NCI-H460 (cell line): ENCODE results near the gene KDM1A. TPM values are rescaled to one million over a fixed set of nuclear protein-coding genes. Genes with fewer than 3 reads are reported as not detected.
"Not testable (repeated sequence)": the region's sequence is repeated elsewhere in the genome, so short reads cannot be mapped to it uniquely, and the experiment has no call there.

Experiments used
- DNase-seq: peaks from one replicate; pipeline ENCODE4 v3.0.0-alpha.2; 2016; ENCODE audit warnings: low read depth; ENCODE audit errors: extremely low read depth
- polyA plus RNA-seq: library from polyadenylated mRNA; depleted of rRNA; stranded (reverse); fragments of >200 nt; gene quantifications from 2 replicates; pipeline ENCODE4 v1.2.3, GENCODE V29; 2014; cell fraction: nucleus; rRNA removed
- total RNA-seq: library from RNA; depleted of rRNA; stranded (reverse); fragments of >200 nt; shearing (Covaris generic); gene quantifications from 2 replicates; pipeline ENCODE4 v1.2.3, GENCODE V29; 2014; rRNA removed

Gene KDM1A
- 81.3 and 87.2 TPM in 2 replicates for total RNA-seq
- 86.3 and 97.7 TPM in 2 replicates for polyA plus RNA-seq

DNA sequence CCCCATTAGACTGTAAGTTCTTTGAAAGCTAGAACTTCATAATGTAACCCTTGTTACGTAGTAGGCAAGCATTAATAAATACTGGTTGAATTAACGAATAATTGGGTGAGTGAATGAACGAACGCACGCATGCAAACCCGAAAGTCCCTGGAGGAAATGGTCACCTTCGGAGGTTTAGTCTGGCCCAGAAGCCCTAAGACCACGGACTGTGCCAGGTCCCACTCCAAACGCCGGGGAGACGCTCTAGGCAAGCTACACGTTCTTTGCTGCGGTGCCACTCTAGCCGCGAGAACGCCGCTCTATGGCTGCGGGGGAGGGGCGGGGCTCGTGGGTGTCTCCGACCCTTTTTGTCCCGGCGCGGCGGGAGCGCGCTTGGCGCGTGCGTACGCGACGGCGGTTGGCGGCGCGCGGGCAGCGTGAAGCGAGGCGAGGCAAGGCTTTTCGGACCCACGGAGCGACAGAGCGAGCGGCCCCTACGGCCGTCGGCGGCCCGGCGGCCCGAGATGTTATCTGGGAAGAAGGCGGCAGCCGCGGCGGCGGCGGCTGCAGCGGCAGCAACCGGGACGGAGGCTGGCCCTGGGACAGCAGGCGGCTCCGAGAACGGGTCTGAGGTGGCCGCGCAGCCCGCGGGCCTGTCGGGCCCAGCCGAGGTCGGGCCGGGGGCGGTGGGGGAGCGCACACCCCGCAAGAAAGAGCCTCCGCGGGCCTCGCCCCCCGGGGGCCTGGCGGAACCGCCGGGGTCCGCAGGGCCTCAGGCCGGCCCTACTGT, at the start of gene KDM1A:
KDM1A (plus strand) TSS at position 375 of the 769 bp plus-strand sequence; CDS start at position 504, 129 bp downstream.
- DNase-seq = peak; percentile 96

DNA sequence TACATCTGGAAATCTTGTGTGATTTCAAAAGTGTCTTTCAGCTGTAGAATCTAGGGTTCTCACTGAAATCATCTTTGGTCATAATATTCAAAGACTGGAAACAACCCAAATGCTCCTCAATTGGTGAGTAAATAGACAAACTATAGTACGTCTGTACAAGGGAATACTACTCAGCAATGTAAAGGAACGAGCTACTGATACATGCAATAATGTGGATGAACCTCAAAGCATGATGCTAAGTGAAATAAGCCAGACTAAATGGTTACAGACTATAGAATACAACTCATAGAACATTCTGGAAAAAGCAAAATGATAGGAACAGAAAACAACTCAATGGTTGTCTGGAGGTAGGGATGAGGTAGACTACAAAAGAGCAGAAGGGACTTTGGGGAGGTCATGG, 49.2 kb upstream of the KDM1A start:
- DNase-seq = no peak

DNA sequence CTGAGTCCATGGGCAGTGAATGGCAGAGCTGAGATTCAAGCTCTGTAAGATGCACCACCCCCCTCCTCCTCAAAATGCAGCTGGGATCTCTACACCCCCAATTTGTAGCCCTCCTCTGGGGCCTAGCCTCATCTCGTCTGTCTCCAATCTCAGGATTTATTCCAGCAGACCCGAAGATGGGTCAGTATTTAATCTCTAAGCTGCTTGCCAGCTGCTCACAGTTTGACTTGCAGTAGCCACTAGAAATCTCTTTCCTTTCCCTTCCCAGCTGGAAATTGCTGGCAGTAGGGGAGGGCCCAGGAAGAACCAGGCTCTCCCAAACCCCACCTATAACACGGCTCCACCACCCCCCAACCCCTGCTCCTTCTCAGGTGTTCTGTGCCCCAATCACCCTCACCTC, 48.1 kb upstream of the KDM1A start:
- no peak for DNase-seq

DNA sequence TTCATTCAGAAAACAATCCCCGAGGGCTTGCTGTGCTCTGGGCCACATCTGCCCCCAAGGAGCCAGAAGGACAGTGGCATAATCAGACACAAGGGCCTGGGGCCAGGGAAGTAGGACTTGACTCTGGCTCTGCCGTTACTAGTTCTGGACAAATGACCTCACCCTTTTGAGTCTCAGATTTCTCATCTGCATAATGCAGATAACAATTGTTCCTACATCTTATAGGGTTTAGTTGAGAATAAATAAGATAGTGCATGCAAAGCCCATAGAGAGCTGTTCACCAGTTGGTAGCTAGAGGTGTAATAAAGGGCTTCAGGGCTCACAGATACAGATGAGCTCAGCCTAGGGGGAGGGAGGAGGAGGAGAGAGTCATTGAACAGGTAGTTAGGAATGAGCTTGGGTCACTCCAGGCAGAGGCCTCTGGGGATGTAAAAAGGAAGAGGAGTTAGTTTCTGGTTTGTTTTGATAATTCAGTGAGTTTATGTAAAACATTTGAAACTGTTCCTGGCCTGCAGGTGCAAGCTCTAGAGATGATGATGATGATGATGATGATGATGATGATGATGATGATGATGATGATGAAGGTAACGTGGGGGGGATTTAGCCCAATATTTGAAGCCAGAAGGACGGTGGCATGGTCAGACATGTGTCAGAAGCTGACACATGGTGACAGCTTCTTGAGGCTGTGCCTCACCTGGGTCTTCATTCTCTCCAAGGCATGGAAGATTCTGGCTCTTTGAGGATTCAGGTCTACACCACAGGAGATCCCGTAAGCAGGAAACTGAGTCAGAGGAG, 47.5 kb upstream of the KDM1A start:
- no peak for DNase-seq

DNA sequence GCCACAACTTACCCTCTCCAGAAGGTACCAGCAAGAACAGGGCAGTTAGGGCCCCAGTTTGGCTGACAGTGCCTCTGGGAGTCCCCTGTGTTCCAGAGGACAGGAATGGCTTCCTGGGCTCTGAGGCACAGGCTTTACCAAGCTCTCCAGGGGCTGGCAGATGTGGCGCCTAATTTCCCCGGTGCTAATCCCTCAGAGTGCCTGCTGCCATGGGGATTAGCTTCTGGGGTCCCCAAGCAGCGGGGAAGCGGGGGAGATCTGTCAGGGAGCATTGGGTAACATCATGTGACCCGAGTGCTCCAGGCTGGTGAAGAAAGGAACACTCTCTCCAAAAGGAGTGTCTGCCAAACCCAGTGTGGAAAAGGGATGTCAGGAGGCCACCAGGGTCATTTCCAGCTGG, 46.5 kb upstream of the KDM1A start, which contains the start of gene LACTBL1:
LACTBL1 (minus strand) TSS at position 107 of the 400 bp plus-strand sequence. CDS start 550 bp downstream, outside the sequence.
- DNase-seq = no peak

DNA sequence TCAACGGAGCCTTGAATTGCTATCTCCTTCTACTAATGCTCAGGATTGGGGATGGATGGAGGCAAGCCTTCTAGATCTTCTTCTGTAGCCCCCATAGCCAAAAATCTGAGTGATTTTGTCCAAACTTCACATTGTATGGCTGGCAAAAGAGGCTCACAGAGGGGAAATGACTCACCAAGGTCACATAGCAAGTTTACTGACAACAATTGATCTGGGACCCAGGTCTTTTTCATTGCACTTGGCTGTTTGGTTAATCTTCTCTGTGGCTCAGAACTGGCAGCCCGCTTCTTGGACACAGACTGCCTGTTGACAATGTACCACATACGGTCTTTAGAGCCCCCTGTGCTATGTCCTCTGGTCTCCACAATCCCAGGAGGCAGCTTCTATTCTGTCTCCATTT, 43.6 kb upstream of the KDM1A start:
- no peak for DNase-seq

DNA sequence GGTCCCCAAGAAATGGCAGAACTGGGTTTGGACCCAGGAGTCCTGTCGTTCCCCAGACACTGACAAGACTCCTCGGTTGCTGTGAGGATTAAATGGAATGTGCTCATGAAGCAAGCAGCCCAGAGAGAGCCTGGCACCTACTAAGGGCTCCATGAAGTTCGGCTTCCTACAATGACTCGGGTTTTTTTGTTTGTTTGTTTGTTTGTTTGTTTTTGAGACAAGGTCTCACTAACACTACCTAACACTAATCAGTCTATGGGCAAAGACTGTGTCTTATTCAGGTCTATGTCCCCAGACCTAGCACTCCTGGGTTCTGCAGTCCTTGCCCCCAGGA, 43.2 kb upstream of the KDM1A start:
- no peak for DNase-seq

DNA sequence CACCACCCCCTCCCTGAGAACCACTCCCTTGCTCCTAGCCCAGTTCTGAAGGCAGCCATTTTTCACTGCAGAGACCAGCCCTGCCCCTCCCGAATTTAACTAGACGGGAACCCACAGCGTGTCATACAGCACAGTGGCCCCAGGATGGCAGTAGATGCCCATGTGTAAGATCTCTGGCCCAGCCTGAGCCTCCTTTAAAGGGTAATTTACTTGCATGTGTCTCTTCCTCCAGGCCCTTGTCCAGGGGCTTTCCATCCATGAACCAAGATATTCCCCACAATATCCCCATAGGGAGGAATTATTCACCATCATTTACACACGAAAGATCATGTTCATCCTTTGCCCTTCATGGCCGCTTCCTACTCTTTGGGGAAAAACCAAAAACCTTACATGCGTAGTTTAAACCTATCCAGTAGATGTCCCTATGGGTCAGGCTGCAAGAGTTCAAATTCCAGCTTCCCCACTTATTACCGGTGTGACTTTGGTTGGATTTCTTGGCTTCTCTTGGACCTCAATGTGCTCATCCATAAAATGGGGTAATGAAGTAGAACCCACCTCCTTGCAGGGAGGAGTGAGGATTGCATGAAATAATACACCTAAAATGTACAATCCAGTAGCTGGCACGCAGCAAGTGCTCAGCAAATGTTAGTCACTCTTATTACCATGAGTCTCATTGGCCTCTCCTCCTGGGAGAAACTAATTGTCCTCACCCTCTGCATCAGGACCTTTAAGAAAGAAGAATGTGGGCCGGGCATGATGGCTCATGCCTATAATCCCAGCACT, 42.6 kb upstream of the KDM1A start:
- DNase-seq = peak; percentile 81

DNA sequence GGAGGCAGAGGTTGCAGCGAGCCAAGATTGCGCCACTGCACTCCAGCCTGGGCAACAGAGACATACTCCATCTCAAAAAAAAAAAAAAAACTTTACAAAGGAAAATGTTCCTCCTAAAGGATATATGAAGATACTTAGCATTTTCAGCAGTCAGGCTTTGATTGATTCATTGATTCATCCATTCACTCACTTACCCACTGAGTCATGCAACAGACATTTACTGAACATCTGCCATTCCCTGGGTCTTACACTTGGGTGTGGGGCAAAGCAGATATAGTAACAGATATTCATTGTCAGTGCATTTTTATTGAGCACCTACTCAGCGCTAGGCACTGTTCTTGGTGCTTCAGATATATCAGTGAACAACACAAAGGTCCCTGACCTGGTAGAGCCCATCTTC, 41.0 kb upstream of the KDM1A start:
- DNase-seq = no peak

DNA sequence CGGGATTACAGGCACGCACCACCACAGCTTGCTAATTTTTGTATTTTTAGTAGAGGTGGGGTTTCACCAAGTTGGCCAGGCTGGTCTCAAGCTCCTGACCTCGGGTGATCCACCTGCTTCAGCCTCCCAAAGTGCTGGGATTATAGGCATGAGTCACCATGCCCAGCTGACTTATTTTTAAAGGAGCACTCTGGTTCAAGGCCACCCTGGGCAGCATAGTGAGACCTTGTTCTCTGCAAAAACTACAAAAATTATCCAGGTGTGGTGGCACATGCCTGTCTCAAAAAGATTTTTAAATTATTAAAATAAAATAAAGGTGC, 38.8 kb upstream of the KDM1A start:
- DNase-seq = not testable (repeated sequence)

DNA sequence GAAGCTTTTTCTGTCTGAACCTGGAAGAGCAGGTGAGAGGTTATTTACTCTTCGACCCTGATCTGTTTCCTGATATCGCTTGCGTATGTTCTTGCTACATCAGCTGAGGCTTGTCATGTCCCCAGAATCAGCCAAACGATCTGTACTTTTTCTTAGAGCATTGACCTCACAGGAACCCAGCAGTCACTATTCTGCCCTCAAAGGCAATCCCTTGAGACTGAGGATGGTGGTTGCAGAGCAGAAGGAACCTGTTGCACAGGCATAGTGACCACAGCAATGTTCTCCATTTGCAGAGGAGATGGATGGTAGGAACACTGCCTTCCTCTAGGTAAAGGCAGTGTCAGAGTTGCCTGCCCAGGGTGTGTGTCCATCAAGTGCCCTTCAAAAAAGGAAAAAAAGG, 35.3 kb upstream of the KDM1A start:
- DNase-seq = no peak

DNA sequence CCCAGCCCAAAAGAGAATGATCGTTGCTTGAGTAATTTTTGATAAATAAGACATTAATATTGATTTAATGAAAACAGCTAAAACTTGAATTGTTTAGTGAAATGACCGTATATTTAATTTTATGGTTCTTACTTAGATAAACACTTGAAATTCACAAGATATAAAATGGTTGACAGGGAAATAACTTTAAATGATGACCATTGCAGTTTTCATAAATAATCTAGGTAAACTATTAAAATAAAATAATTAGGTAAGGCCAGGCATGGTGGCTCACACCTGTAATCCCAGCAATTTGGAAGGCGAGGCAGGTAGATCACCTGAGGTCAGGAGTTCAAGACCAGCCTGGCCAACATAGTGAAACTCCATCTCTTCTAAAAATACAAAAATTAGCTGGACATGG, 26.9 kb upstream of the KDM1A start:
- DNase-seq = not testable (repeated sequence)

DNA sequence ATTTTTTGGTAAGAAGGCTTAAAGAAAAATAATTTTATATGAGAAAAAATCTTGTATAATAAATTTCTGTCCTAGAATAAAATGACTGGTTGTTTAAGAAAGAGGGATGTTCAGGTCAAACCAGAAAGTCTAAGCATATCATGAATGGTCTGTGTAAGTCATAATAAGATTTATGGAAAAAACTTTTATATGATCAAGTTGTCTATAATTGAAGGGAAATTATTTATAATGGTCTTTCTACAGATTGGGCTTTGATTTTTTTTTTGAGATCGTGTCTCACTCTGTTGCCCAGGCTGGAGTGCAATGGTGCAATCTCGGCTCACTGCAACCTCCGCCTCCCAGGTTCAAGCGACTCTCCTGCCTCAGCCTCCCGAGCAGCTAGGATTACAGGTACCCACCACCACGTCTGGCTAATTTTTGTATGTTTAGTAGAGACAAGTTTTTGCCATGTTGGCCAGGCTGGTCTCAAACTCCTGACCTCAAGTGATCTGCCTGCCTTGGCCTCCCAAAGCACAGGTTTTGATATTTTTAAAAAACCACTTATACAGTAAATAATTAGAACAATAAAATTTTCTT, 26.0 kb upstream of the KDM1A start:
- DNase-seq = not testable (repeated sequence)

DNA sequence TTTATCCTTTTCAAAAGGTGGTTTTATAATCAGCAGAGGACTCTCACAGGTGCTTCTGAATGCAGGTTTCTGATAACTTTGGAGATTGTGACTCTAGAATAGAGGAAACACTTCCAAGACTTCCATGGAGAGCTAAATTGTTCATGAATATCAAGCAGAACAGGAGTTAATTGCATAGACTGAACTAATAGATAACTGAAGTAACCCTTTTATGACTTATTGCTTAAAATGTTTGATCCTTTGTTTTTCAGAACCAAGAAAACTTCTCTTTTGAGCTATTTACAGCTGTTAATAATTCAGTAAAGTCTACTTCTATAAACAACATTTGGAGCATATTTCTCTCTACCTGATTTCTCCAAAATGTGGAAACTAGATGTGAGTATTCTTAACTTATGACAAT, 23.5 kb upstream of the KDM1A start:
- DNase-seq = no peak

DNA sequence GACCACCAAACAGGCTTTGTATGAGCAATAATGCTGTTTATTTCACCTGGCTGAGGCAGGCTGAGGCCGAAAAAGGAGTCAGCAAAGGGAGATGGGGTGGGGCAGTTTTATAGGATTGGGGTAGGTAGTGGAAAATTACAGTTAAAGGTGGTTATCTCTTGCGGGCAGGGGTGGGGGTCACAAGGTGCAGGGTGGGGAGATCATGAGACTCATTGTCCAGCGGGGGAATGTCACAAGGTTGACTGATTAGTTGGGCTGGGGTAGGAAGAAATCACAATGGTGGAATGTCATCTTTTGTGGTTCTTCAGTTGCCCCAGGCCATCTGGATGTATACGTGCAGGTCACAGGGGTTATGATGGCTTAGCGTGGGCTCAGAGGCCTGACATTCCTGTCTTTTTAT, 21.7 kb upstream of the KDM1A start:
- DNase-seq = not testable (repeated sequence)

DNA sequence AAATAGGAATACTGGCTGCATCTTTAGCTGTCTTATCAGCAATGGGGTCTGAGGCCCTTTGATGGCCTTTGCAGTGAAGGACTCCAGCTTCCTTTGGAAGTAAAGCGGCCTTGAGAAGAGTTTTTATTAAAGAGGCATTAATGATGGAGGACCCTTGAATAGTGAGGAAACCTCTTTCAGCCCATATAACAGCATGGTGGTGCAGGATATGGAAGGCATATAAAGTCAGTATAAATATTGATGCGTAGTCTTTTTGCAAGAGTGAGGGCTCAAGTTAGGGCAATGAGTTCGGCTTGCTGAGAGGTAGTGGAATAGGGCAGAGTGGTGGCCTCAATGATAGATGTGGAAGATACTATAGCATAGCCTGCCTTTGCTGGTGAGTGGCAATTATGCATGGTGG, 19.1 kb upstream of the KDM1A start:
- not testable (repeated sequence) for DNase-seq

DNA sequence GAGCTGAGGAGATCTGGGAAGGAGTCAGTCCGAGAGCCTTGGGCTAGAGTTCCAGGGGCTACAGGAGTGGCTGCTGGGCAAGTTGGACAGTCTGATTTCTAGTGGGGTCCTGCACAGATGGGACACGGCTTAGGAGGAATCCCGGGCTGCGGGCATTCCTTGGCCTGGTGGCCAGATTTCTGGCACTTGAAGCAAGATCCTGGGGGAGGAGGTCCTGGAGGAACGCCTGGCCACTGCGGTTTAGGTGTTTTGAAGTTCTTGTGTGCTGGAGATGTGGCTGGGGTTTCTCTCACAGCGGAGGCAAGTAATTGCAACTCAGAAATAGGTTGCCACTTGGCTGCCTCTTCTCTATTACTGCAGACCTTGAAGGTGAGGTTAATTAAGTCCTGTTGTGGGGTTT, 17.1 kb upstream of the KDM1A start:
- not testable (repeated sequence) for DNase-seq

DNA sequence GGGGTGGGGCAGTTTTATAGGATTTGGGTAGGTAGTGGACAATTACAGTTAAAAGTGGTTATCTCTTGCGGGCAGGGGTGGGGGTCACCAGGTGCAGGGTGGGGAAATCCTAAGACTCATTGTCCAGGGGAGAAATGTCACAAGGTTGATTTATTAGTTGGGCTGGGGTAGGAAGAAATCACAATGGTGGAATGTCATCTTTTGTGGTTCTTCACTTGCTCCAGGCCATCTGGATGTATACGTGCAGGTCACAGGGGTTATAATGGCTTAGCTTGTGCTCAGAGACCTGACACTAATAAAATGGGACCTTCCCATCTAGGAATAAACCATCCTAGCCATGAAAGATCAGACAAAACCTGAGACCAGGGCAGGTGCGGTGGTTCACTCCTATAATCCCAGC, 15.2 kb upstream of the KDM1A start:
- no peak for DNase-seq

DNA sequence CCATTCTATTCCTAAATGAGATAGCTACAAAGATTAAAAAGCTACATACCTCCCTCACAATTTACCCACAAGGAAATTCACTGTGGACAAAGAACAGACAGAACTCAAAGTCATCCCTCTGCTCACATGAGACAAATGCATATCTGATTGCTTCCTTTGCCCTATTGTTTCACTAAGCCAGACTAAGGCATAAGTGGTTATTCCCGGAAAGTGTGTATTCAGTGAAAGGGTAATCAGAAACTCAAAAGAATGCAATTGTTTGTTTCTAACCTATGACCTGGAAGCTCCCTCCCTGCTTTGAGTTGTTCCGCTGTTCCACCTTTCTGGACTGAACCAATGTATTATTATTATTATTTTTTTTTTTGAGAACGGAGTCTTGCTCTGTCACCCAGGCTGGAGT, 14.5 kb upstream of the KDM1A start:
- not testable (repeated sequence) for DNase-seq

DNA sequence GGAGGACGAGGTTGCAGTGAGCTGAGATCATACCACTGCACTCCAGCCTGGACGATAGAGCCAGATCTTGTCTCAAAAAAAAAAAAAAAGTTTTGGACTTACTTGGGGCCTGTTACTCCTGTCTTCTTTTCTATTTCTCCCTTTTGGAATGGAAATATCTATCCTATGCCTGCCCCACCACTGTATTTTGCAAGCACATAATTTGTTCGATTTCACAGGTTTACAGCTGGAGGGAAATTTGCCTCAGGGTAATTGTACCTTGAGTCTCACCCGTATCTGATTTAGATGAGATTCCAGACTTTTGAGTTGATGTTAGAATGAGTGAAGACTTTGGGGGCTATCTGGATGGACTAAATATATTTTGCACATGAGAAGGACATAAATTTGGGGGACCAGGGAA, 12.2 kb upstream of the KDM1A start:
- DNase-seq = no peak

DNA sequence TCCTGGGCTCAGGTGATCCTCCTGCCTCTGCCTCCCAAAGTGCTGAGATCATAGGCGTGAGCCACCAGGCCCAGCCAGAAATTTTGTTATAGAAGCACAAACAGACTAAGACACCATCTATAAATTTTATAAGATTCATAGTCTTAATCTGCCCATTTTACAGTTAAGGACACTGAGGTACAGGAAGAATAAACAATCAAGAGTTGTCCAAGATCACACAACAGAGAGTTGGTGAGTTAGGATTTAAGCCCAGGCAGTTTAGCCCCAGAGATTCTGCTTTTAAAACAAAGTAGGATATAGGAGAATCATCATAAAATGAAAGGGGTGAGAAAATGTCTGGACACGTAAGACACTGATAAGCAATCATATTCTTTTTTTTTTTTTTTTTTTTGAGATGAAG, 10.4 kb upstream of the KDM1A start:
- DNase-seq = no peak
